Activated T-helper 17 cell treated with anti-CD3 and anti-CD28 coated beads, Interleukin-2, amount 50 U/mL, for 72 hours (primary cell): Measurements from ENCODE around the gene BRICD5. TPM values are rescaled to one million over a fixed set of nuclear protein-coding genes. Genes with fewer than 3 reads are reported as not detected.
A peak's percentile ranks its signal among the peaks of the same experiment; 100 is the strongest.

Source experiments
- ATAC-seq: fragments of 150-1000 bp; cut with Tn5 transposase; replicated peaks from 2 replicates; pipeline ENCODE4 v1.10.0; 2021; ENCODE audit warnings: mild to moderate bottlenecking, moderate library complexity
- H3K27ac Mint-ChIP-seq: one replicate; pipeline ENCODE4 v1.8.0; 2022; ENCODE audit warnings: mixed read lengths
- H3K27me3 Mint-ChIP-seq: one replicate; pipeline ENCODE4 v1.8.0; 2022; ENCODE audit warnings: mixed read lengths
- H3K36me3 Mint-ChIP-seq: one replicate; pipeline ENCODE4 v1.8.0; 2022; ENCODE audit warnings: low read depth, mild to moderate bottlenecking, mixed read lengths
- H3K4me1 Mint-ChIP-seq: one replicate; pipeline ENCODE4 v1.8.0; 2022; ENCODE audit warnings: mixed read lengths
- H3K4me3 Mint-ChIP-seq: one replicate; pipeline ENCODE4 v1.8.0; 2022; ENCODE audit warnings: mild to moderate bottlenecking, mixed read lengths
- H3K9me3 Mint-ChIP-seq: one replicate; pipeline ENCODE4 v1.8.0; 2022; ENCODE audit warnings: mixed read lengths
- total RNA-seq, 2 donors: library from RNA; stranded (reverse); gene quantifications; one replicate each; pipeline ENCODE4 v1.2.3, GENCODE V29; 2022

The BRICD5 gene
- total RNA-seq, 2 donors from 2014 or later: 6.9 to 8.9 TPM

DNA sequence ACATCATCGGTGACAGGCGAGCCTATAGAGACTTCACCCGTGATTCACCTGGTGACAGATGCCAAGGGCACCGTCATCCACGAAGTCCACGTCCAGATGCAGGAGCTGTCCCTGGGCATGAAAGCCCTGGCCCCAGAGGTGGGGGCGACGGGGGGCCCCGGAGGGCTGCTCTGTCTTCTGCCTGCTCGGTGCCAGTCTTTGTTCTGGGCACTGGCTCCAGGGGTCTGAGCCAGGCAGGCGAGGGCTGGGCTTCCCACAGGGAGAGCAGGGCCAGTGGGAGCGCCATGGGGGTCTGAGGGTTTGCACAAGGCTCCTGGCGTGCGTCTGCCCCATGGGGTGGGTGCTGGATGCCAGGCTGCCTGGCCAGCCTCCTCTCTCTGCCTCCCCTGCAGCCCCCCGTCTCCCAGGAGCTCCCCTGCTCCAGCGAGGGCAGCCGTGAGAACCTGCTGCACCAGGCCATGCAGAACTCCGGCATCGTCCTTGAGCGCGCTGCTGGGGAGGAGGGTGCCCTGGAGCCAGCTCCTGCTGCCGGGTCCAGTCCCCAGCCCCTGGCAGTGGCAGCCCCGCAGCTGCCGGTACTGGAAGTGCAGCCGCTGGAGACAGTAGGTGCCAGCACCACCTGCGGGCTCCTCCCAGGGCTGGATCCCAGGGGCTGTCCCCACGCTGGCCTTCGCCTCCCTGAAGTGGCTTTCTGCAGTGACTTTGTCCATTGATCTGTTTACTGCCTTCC is 22.5 kb upstream of the BRICD5 start:
- Mint-ChIP-seq H3K27me3 (no peaks in the 10 kb centered on the region), H3K4me1 (no peaks in the 10 kb centered on the region), H3K9me3 (no peaks in the 10 kb centered on the region), H3K27ac (no peak overlapping the region), H3K4me3 (no peak overlapping the region), H3K36me3 (peaks cover 41% of the 10 kb centered on the region)
- ATAC-seq: no peak

DNA sequence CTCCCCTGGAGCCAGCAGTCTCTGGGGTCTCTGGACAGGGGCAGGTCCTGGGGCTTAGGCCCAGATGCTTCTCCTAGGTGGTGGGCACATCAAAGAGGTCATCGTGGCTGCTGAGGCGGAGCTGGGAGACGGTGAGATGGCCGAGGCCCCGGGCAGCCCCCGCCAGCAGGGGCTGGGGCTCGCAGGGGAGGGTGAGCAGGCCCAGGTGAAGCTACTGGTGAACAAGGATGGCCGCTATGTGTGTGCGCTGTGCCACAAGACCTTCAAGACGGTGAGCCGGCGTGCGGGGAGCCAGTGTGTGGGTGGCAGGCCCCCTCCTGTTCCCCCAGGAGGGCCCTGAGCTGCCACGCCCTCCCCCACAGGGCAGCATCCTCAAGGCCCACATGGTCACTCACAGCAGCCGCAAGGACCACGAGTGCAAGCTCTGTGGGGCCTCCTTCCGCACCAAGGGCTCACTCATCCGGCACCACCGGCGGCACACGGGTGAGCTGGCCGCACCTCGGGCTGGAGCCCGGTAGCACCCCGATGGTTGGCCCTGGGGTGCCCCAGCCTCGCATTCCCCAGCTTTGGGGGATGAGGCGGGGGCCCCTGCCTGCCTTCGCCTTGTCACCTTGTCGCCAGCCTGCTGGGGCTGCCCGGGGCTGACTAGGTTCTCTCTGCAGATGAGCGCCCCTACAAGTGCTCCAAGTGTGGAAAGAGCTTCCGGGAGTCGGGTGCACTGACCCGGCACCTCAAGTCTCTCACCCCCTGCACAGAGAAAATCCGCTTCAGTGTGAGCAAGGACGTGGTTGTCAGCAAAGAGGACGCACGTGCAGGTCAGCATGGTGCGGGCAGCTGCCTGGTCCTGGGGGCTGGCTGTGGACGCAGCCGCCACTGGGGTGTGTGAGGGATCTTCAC is 21.7 kb upstream of the BRICD5 start:
- H3K36me3 Mint-ChIP-seq: peaks cover 41% of the 10 kb centered on the region
- no peaks in the 10 kb centered on the region for H3K9me3 Mint-ChIP-seq
- H3K4me3 Mint-ChIP-seq: no peak overlapping the region
- no peak for ATAC-seq
- H3K27ac Mint-ChIP-seq: no peak overlapping the region
- no peaks in the 10 kb centered on the region for H3K27me3 Mint-ChIP-seq
- H3K4me1 Mint-ChIP-seq: no peaks in the 10 kb centered on the region

DNA sequence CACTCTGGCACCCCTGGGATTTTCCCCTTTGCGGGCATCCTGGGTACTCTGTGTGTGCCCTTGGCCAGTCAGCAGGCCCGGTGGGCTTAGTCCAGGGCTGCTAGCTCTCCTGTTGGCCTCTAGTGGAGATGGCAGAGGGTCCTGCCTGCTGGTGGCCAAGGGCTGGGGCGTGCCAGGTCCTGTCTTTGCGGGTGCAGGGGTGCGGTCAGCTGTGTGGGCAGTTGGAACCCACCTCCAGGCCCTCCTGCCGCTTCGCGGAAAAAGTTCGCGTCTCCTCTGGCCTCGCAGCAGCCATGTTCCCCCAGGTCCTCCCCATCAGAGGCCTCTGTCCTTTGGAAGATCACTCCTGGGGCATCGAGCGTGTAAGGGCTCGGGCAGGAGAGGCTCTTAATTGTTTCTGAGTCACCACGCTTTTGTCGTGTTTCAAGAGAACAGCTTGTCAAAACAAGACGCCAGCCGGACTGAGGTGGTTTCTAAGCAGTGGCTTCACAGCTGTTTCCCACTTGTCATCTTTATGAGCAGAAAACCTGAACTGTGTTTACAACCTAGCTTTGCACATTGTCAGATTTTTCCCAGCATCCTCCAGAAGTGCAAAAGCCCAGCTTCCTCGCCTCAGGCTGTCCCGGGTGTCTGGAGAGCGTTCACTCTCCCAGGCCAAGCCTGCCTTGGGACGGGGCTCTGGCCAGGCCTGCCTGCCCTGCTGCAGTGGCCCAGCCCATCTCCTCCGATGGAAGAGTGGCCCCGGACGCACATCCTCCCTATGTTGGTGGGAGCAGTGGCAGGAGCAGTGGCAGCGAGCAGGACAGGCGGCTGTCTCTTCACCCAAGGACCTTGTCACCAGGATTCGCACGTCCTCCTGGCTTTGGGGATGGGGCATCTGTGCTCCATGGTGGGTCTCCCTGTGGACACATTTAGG is 20.6 kb upstream of the BRICD5 start:
- no peak for ATAC-seq
- no peaks in the 10 kb centered on the region for H3K27me3 Mint-ChIP-seq

DNA sequence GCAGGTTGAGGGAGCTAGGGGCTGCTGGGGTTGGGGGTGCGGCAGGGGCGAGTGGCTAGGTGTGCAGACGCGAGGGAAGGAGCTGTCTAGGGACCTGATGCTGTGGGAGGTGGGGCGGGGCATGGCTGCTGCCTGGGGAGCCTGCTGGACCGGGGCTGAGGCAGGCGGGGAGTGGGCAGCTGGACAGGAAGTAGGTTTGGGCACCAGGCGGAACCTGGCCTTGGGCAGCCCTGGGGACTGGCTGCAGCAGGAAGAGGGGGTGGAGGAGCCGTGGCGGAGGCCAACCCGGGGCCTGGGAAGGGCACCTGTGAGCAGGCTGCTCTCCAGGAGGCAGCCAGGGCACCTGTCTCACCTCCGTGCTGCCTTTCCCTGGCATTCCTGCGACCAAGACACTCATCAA is 19.7 kb upstream of the BRICD5 start:
- no peaks in the 10 kb centered on the region for H3K27me3 Mint-ChIP-seq
- no peaks in the 10 kb centered on the region for H3K4me1 Mint-ChIP-seq
- no peaks in the 10 kb centered on the region for H3K9me3 Mint-ChIP-seq
- H3K4me3 Mint-ChIP-seq: no peak overlapping the region
- no peak for ATAC-seq
- no peak overlapping the region for H3K27ac Mint-ChIP-seq
- peaks cover 44% of the 10 kb centered on the region for H3K36me3 Mint-ChIP-seq

More for the DNA sequence above, 20.6 kb upstream of the BRICD5 start:
- Mint-ChIP-seq H3K36me3 (peaks cover 47% of the 10 kb centered on the region), H3K9me3 (no peaks in the 10 kb centered on the region), H3K4me1 (no peaks in the 10 kb centered on the region), H3K4me3 (no peak overlapping the region), H3K27ac (no peak overlapping the region)

DNA sequence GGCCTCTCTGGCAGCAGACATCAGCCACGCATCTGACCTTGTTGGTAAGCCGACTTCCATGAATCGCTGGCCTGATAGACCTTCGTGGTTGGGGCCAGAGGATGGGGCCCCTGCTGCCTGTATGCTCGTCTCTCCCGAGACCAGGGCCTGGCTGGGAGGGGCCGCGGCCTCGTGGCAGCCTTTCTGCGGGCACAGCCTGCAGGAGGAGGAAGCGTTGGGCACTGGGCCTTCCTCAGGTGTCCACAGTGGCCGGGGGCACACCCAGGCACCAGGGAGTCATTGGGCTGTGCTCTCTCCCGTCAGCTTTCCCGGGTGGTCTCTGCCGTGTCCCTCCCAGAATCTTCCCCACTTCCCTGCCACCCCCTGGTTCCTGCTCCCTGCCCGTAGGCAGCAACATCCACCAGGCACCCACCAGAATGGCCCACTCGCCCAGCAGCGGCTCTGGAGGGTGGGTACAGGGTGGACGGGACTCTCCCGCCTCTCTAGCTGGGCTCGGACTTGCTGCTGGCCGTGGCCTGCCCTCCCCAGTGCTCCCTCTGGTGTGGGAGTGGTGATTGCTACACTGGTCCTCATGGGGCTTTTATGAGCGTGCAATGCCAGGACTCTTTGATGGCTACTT is 19.1 kb upstream of the BRICD5 start:
- H3K27ac Mint-ChIP-seq: no peak overlapping the region
- H3K9me3 Mint-ChIP-seq: no peaks in the 10 kb centered on the region
- H3K27me3 Mint-ChIP-seq: no peaks in the 10 kb centered on the region
- H3K4me1 Mint-ChIP-seq: no peaks in the 10 kb centered on the region
- no peak overlapping the region for H3K4me3 Mint-ChIP-seq
- H3K36me3 Mint-ChIP-seq: peaks cover 37% of the 10 kb centered on the region
- ATAC-seq: no peak

DNA sequence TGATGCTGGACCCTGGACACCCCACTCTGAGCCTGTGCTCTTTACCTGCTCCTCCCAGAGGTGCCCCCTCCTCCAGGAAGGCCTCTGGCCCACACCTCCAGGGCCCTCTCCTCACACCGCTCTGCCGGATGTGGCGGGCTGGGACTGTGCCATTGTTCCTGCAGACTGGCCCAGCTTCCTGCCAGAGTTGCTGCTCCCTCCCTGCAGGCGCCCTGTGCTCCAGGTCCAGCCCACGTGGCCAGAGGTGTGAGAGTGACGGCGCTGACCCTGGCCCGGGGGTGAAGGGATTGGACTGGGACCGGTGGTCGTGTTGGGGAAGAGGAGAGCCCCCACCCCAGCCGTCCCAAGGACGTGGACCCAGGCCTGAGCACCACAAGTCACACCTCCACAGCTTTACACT is 18.4 kb upstream of the BRICD5 start:
- no peak for ATAC-seq

DNA sequence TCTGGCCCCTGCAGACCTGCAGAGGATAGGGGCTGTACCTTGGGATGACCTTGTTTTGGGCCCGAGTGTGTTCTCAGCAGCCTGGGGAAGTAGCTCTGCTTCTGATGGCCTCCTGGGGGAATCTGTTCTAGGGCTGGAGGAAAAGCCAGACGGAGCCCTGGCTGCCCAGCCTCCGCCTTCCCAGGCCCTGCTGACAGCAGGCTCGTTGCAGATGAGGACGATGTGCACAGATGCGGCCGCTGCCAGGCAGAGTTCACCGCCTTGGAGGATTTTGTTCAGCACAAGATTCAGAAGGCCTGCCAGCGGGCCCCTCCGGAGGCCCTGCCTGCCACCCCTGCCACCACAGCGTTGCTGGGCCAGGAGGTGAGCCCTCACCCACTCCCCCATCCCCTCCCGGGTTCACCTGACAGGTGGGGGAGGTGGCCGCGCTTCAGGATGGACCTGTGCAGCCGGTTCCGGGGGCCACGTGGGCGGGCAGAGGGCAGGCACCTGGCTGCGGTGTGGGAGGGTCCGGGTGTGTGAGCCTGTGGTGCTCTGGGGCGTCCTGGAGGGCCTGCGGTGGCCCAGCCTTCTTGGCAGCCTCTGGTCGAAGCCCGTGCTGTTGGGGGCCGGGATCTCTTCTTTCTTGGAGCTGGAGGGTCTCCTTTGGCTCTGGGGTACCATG is 17.6 kb upstream of the BRICD5 start:
- Mint-ChIP-seq H3K4me1 (no peaks in the 10 kb centered on the region), H3K9me3 (no peaks in the 10 kb centered on the region), H3K27me3 (no peaks in the 10 kb centered on the region), H3K36me3 (peaks cover 25% of the 10 kb centered on the region), H3K27ac (no peak overlapping the region), H3K4me3 (no peak overlapping the region)
- no peak for ATAC-seq

More for the DNA sequence above, 18.4 kb upstream of the BRICD5 start:
- H3K27me3 Mint-ChIP-seq: no peaks in the 10 kb centered on the region
- H3K27ac Mint-ChIP-seq: no peak overlapping the region
- no peaks in the 10 kb centered on the region for H3K9me3 Mint-ChIP-seq
- H3K4me3 Mint-ChIP-seq: no peak overlapping the region
- peaks cover 31% of the 10 kb centered on the region for H3K36me3 Mint-ChIP-seq
- H3K4me1 Mint-ChIP-seq: no peaks in the 10 kb centered on the region

DNA sequence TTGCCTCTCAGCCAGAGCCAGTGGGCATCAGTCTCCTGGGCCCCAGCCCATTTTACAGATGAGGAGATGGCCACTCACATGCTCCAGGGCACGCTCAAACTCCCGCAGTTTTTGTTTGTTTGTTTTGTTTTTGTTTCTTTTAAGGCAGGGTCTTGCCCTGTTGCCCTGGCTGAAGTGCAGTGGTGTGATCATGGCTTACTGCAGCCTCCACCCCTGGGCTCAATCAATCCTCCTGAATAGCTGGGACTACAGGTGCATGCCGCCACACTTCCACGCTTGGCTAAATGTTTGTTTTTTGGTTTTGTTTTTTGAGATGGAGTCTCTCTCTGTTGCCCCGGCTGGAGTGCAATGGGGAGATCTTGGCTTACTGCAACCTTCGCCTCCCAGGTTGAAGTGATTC is 16.3 kb upstream of the BRICD5 start:
- Mint-ChIP-seq H3K9me3 (no peaks in the 10 kb centered on the region), H3K4me1 (no peaks in the 10 kb centered on the region), H3K27ac (no peak overlapping the region), H3K4me3 (no peak overlapping the region), H3K27me3 (no peaks in the 10 kb centered on the region), H3K36me3 (peaks cover 23% of the 10 kb centered on the region)
- ATAC-seq: no peak

DNA sequence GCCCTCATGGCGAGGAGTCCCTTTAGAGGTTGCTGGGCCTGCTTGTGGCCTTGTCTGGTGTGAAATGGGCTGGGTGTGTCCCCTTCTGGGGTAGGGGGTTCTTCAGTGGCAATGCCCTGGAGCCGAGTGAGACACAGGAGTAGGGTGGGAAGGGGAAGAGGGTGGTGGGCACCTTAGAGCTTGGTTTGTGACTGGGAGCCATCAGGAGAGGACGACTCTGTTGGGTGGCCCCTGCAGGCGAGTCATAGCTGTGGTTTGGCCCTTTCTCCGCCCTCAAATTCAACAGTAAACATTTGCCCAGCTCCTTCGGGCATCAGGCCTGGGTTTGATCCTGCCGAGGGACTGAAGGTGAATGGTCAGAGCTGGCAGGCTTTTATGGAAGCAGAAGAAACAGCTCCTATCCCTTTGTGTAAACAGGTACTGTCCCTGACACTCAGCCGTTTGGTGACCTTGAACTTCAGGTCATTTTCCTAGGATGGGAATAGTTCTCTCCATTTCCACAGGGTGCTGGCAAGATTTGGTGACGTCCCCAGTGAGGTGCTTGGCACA is 15.7 kb upstream of the BRICD5 start:
- no peak for ATAC-seq
- H3K4me3 Mint-ChIP-seq: no peak overlapping the region

DNA sequence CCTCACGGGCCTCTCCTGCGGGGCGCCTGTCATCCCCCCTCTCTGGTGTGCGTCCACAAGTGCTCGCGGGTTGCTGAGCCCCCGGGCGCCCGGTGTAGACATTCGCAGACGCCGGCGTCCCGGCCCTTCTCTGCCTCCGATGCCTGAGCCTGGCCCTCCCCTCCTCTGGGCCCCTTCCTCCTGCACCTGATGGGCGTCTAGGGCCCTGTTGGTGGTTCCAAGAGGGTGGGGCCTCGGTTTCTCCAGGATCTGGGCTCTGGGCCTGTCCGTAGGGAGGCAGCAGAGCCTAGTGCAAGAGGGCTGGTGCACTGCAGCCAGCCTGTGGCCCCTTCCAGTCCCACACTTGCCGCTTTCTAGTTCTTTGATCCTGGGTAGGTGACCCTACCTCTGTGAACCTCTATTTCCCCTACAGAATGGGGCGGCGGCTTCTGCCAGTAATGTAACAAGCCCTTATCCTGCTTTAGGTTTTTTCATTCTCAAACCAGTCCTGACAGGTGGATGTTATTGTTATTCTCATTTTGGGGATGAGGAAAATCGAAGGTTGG is 13.4 kb upstream of the BRICD5 start:
- Mint-ChIP-seq H3K27ac (peak overlapping the region; percentile 78), H3K4me1 (no peaks in the 10 kb centered on the region), H3K27me3 (no peaks in the 10 kb centered on the region), H3K9me3 (no peaks in the 10 kb centered on the region), H3K4me3 (peak overlapping the region; percentile 80), H3K36me3 (peaks cover 8% of the 10 kb centered on the region)
- peak; percentile 10 for ATAC-seq

More for the DNA sequence above, 15.7 kb upstream of the BRICD5 start:
- H3K4me1 Mint-ChIP-seq: no peaks in the 10 kb centered on the region
- no peaks in the 10 kb centered on the region for H3K27me3 Mint-ChIP-seq
- H3K9me3 Mint-ChIP-seq: no peaks in the 10 kb centered on the region
- peaks cover 20% of the 10 kb centered on the region for H3K36me3 Mint-ChIP-seq
- no peak overlapping the region for H3K27ac Mint-ChIP-seq

DNA sequence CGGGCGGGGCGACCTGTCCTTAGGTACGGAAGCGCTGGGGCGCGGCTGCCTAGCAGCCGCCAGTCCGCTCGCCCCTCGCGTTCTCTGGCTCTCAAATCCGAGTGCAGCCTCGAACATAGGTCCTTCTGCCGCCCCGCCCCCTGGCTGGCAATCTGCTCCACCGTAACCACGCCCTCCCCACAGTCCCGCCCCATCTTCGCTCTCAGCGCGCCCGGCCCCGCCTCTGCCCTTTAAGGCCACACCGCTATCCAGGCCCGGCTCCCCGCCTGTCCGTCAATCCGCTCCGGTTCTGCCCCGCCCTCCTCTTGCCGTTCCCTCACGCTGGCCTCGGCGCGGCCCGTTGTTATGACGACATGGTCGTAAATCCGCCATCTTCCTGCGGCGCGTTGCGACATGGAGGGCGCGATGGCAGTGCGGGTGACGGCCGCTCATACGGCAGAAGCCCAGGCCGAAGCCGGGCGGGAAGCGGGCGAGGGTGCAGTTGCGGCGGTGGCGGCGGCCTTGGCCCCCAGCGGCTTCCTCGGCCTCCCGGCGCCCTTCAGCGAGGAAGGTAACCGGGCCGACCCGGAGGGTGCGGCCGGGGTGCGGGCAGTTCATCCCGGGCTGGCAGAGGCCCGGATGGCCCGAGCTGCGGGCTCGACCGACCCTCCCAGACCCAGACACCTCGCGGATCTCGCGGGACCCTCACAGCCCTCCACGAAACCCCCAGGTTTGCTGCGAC is 12.7 kb upstream of the BRICD5 start, which contains the start of gene E4F1:
TSS of gene E4F1 (plus strand) at position 371 of the 721 bp plus-strand sequence. CDS start at position 394, 23 bp downstream.
- no peaks in the 10 kb centered on the region for H3K9me3 Mint-ChIP-seq
- ATAC-seq: peak; percentile 100
- peak within 1 kb of the TSS; percentile 78 for H3K27ac Mint-ChIP-seq
- peak within 1 kb of the TSS; percentile 80 for H3K4me3 Mint-ChIP-seq
- H3K27me3 Mint-ChIP-seq: no peaks in the 10 kb centered on the region
- H3K36me3 Mint-ChIP-seq: peaks cover 8% of the 10 kb centered on the region
- no peaks in the 10 kb centered on the region for H3K4me1 Mint-ChIP-seq

DNA sequence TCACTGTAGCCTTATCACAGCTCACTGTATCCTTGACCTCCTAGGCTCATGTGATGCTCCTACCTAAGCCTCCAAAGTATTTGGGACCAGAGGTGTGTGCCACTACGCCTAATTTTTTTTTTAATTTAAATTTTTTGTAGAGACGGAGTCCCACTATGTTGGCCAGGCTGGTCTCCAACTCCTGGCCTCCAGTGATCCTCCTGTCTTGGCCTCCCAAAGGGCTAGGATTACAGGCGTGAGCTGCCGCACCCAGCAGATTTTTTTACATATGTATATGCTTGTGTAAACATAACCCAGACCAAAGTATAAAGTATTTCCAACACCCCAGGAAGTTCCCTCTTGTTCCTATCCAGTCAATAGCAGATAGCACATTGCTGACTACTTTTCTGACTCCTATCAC is 5.7 kb upstream of the BRICD5 start:
- Mint-ChIP-seq H3K27me3 (no peaks in the 10 kb centered on the region), H3K4me3 (peak overlapping the region; percentile 80), H3K9me3 (no peaks in the 10 kb centered on the region), H3K36me3 (peaks cover 21% of the 10 kb centered on the region), H3K4me1 (peaks cover 6% of the 10 kb centered on the region), H3K27ac (no peak overlapping the region)
- no peak for ATAC-seq

DNA sequence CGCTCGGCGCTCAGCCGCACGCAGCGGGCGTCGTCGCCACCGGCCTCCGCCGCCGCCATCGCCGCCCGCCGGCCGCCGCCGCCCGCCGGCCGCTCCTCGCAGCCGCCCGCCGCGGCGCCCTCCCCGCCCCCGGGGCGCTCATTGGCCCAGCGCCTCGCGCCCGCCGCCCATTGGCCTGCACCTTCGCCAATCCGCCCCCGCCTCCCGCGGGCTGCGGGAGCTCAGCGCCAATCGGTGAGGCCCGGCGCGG is 4.0 kb upstream of the BRICD5 start, which contains the start of gene PGP:
TSS of gene PGP (minus strand) at position 122 of the 250 bp plus-strand sequence. CDS start at position 59, 63 bp downstream.
- Mint-ChIP-seq H3K4me3 (peak within 1 kb of the TSS; percentile 89), H3K9me3 (no peaks in the 10 kb centered on the region), H3K4me1 (peaks cover 6% of the 10 kb centered on the region), H3K27ac (peak within 1 kb of the TSS; percentile 73), H3K36me3 (peaks cover 21% of the 10 kb centered on the region), H3K27me3 (no peaks in the 10 kb centered on the region)
- ATAC-seq: no peak
